ENCODE results near the gene EIF5A2.

EIF5A2 gene

DNA sequence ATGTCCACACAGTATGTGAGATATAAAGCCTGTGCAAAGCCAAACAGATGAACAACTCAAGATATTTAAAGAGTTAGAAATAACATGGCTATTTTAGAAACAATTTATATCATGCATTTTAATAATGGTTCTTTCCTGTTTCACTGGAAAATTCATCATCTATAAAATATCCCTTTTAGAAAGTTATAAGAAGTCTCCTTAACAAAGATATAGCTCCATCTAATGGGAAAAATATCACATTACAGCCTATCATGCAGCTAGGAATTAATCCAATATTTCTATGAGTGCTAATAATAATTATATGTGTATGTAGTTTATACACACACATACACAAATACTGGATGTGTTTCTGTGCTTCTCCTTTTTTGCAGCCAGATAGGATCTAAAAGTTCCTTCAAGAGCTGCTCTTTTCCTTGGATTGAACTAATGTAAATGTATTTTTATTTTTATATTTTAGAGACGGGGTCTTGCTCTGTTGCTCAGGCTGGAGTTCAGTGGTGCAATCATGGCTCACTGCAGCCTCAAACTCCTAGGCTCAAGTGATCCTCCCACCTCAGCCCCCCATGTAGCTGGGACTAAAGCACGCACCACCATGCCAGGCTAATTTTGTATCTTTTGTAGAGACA, 60.0 kb downstream of the EIF5A2 start:
- H3K27ac ChIP-seq = no peak overlapping the region
- no peaks in the 10 kb centered on the region for H3K36me3 ChIP-seq (ENCODE audit: insufficient read depth)
- TF ChIP-seq, protein P1, sequence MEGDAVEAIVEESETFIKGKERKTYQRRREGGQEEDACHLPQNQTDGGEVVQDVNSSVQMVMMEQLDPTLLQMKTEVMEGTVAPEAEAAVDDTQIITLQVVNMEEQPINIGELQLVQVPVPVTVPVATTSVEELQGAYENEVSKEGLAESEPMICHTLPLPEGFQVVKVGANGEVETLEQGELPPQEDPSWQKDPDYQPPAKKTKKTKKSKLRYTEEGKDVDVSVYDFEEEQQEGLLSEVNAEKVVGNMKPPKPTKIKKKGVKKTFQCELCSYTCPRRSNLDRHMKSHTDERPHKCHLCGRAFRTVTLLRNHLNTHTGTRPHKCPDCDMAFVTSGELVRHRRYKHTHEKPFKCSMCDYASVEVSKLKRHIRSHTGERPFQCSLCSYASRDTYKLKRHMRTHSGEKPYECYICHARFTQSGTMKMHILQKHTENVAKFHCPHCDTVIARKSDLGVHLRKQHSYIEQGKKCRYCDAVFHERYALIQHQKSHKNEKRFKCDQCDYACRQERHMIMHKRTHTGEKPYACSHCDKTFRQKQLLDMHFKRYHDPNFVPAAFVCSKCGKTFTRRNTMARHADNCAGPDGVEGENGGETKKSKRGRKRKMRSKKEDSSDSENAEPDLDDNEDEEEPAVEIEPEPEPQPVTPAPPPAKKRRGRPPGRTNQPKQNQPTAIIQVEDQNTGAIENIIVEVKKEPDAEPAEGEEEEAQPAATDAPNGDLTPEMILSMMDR (conservative IDR thresholded peaks at IDR 0.05; ENCODE audit: low read depth, low read length) = peak; percentile 69
- no peaks in the 10 kb centered on the region for H3K27me3 ChIP-seq (ENCODE audit: insufficient read depth, low read depth)
- no peaks in the 10 kb centered on the region for H3K79me2 ChIP-seq (ENCODE audit: insufficient read depth, low read depth)
- no peak overlapping the region for H2AFZ ChIP-seq (ENCODE audit: low read depth)
- no peaks in the 10 kb centered on the region for H3K4me1 ChIP-seq (ENCODE audit: low read depth, poor library complexity, severe bottlenecking)
- H3K4me3 ChIP-seq (IDR thresholded peaks at IDR 0.05; ENCODE audit: insufficient read depth, low read depth, low read length) = no peak overlapping the region
- no peak overlapping the region for H3K4me2 ChIP-seq
- no peak overlapping the region for H3K9ac ChIP-seq
- no peaks in the 10 kb centered on the region for H4K20me1 ChIP-seq (ENCODE audit: insufficient read depth)

DNA sequence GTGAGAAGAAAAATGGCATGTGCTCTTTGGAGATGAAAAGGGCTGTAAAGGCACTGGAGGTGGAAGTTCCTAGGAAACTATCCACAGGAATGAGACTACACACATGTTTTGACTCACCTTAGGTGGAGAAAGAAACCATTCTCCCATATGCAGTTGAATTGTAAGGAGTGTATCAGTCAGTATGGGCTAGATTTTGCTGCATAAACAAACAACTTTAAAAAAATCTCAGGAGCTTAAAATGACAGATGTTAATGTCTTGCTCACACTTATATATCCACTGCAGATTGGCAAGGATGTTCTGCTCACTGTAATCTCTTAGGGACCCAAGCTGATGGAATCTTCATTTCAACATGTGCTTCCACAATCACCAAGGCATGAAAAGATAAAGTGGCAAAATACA, 64.1 kb downstream of the EIF5A2 start:
- H3K79me2 ChIP-seq (ENCODE audit: insufficient read depth, low read depth) = no peaks in the 10 kb centered on the region
- no peak overlapping the region for H3K9ac ChIP-seq
- H3K4me1 ChIP-seq (ENCODE audit: low read depth, poor library complexity, severe bottlenecking) = no peaks in the 10 kb centered on the region
- H4K20me1 ChIP-seq (ENCODE audit: insufficient read depth) = no peaks in the 10 kb centered on the region
- TF ChIP-seq, protein P1 (conservative IDR thresholded peaks at IDR 0.05; ENCODE audit: low read depth, low read length) = no peak
- H3K4me3 ChIP-seq (IDR thresholded peaks at IDR 0.05; ENCODE audit: insufficient read depth, low read depth, low read length) = no peak overlapping the region
- H3K36me3 ChIP-seq (ENCODE audit: insufficient read depth) = no peaks in the 10 kb centered on the region
- no peak overlapping the region for H2AFZ ChIP-seq (ENCODE audit: low read depth)
- H3K27ac ChIP-seq = no peak overlapping the region
- H3K4me2 ChIP-seq = no peak overlapping the region
- no peaks in the 10 kb centered on the region for H3K27me3 ChIP-seq (ENCODE audit: insufficient read depth, low read depth)

DNA sequence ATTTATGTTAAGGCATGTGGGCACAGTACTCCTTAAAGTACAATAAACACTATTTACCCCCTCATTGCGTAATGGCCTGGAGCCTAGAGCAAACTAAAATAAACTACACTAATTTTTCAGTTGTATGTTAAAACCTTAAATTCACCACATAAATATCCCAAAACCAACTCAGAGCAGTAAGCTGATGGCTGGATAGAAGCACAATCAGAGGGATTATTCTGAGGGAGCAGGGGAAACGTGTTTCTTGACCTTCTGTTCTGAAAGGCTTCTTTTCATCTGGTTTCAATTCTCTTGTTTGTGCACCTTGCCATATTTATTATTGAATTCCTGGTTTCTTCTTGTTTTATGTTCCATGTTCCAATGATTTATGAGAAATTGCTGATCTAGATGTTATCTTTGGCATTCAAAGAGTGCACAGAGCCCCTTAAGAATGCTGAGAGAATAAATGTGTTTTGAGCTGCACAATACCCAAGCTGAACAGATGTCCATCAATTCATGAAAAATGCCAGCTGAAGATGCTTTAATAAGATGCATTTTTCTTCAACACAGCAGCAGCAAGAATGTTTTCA, 68.1 kb downstream of the EIF5A2 start:
- Histone ChIP-seq H3K9ac (no peak overlapping the region), H3K4me2 (no peak overlapping the region), H3K27ac (no peak overlapping the region), H3K4me3 (IDR thresholded peaks at IDR 0.05; ENCODE audit: insufficient read depth, low read depth, low read length) (no peak overlapping the region), H3K79me2 (ENCODE audit: insufficient read depth, low read depth) (no peaks in the 10 kb centered on the region), H3K4me1 (ENCODE audit: low read depth, poor library complexity, severe bottlenecking) (no peaks in the 10 kb centered on the region), H4K20me1 (ENCODE audit: insufficient read depth) (no peaks in the 10 kb centered on the region), H3K36me3 (ENCODE audit: insufficient read depth) (no peaks in the 10 kb centered on the region), H3K27me3 (ENCODE audit: insufficient read depth, low read depth) (no peaks in the 10 kb centered on the region), H2AFZ (ENCODE audit: low read depth) (no peak overlapping the region)
- TF ChIP-seq, protein P1 (conservative IDR thresholded peaks at IDR 0.05; ENCODE audit: low read depth, low read length) = no peak

DNA sequence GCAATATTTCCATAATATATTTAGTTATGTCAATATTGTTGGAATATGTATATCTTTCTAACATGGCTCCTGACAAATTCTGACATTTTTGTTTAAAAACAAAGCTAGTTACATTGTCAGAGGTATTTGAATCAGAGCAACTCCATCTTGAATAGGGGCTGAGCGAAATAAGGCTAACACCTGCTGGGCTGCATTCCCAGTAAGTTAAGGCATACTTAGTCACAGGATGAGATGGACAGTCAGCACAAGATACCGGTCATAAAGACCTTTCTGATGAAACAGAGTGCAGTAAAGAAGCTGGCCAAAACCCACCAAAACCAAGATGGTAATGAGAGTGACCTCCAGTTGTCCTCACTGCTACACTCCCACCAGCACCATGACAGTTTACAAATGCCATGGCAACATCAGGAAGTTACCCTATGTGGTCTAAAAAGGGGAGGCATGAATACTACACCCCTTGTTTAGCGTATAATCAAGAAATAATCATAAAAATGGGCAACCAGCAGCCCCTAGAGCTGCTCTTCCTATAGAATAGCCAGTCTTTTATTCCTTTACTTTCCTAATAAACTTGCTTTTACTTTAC, 68.8 kb downstream of the EIF5A2 start:
- no peak overlapping the region for H3K4me3 ChIP-seq (IDR thresholded peaks at IDR 0.05; ENCODE audit: insufficient read depth, low read depth, low read length)
- H2AFZ ChIP-seq (ENCODE audit: low read depth) = no peak overlapping the region
- H3K9ac ChIP-seq = no peak overlapping the region
- H3K27me3 ChIP-seq (ENCODE audit: insufficient read depth, low read depth) = no peaks in the 10 kb centered on the region
- H3K27ac ChIP-seq = no peak overlapping the region
- H3K79me2 ChIP-seq (ENCODE audit: insufficient read depth, low read depth) = no peaks in the 10 kb centered on the region
- TF ChIP-seq, protein P1 (conservative IDR thresholded peaks at IDR 0.05; ENCODE audit: low read depth, low read length) = no peak
- no peaks in the 10 kb centered on the region for H3K4me1 ChIP-seq (ENCODE audit: low read depth, poor library complexity, severe bottlenecking)
- no peaks in the 10 kb centered on the region for H4K20me1 ChIP-seq (ENCODE audit: insufficient read depth)
- no peaks in the 10 kb centered on the region for H3K36me3 ChIP-seq (ENCODE audit: insufficient read depth)
- H3K4me2 ChIP-seq = no peak overlapping the region
